Uterus (tissue), 4 donors: ENCODE data around the gene KRT37. TPM values are rescaled to one million over a fixed set of nuclear protein-coding genes. Genes with fewer than 3 reads are reported as not detected.

Experiments
- DNase-seq, 2 donors: peaks; one replicate each; pipeline ENCODE4 v3.0.0-alpha.2; 2019 to 2020
- H3K27ac ChIP-seq, 2 donors: fragments of 200-600 bp; sonication (generic); 1 replicate in 1 of 2; 2 replicates in 1 of 2; pipeline ENCODE4 v1.5.1; 2016 to 2018
- H3K27me3 ChIP-seq, 2 donors: fragments of 200-600 bp; sonication (generic); one replicate each; pipeline ENCODE4 v1.5.1; 2018 to 2019; ENCODE audit warnings: control low read depth in 1 of 2
- H3K36me3 ChIP-seq, 2 donors: fragments of 200-600 bp; sonication (generic); one replicate each; pipeline ENCODE4 v1.5.1; 2019; ENCODE audit warnings: control low read depth in 1 of 2
- H3K4me1 ChIP-seq, 2 donors: fragments of 200-600 bp; sonication (generic); one replicate each; pipeline ENCODE4 v1.5.1; 2018 to 2019; ENCODE audit warnings: control low read depth in 1 of 2
- H3K4me3 ChIP-seq, 2 donors: fragments of 200-600 bp; sonication (generic); 1 replicate in 1 of 2; 2 replicates in 1 of 2; pipeline ENCODE4 v1.5.1; 2018 to 2019; ENCODE audit warnings: mild to moderate bottlenecking in 1 of 2
- H3K9me3 ChIP-seq, 2 donors: fragments of 200-600 bp; sonication (generic); one replicate each; pipeline ENCODE4 v1.5.1; 2019; ENCODE audit warnings: control low read depth in 1 of 2
- CTCF ChIP-seq, 4 experiments: fragments of 200-600 bp in 2 of 4; fragments of 450-650 bp in 2 of 4; sonication (generic) in 2 of 4; IDR thresholded peaks; one replicate each; pipeline ENCODE4 v1.5.1; 2016 to 2019; ENCODE audit warnings: antibody characterized with exemption in 4 of 4, mild to moderate bottlenecking in 2 of 4, moderate library complexity in 1 of 4
- POLR2A ChIP-seq, 2 donors: fragments of 450-650 bp; IDR thresholded peaks; one replicate each; pipeline ENCODE4 v1.6.1; 2016; ENCODE audit warnings: antibody characterized with exemption in 2 of 2, mild to moderate bottlenecking in 1 of 2, moderate library complexity in 1 of 2
- intact Hi-C: fragments of 100-400 bp; cut with DNase I; formaldehyde crosslinking; loops from one replicate; pipeline ENCODE4 v1.15.1; 2023; ENCODE audit warnings: low total_unique reads
- total RNA-seq, 4 donors: library from RNA; depleted of rRNA in 3 of 4; stranded (reverse); fragments of >200 nt in 3 of 4; gene quantifications; one replicate each; pipeline versions ENCODE4 v1.1.0 to v1.2.4, GENCODE V29; 2014 to 2023
- donor health status: DM: yes; HTN: yes; CAD: no.

Gene KRT37
- total RNA-seq, 4 donors from 2014 or later = not detected

GRCh38 chr17:41421116-41421515, 3.3 kb downstream of the KRT37 start:
- Histone ChIP-seq H3K4me3 (no peak overlapping the region), H3K9me3 (no peaks in the 10 kb centered on the region), H3K4me1 (peaks cover 5 to 12% of the 10 kb centered on the region in 2 donors), H3K27ac (peak overlapping the region; percentile 13 to 49), H3K36me3 (no peaks in the 10 kb centered on the region), H3K27me3 (no peaks in the 10 kb centered on the region)
- TF ChIP-seq POLR2A (IDR thresholded peaks at IDR 0.05) (no peak), CTCF (IDR thresholded peaks at IDR 0.05) (no peak)
- DNase-seq = peak; percentile 51 to 61
- intact Hi-C loops = no loop called here

GRCh38 chr17:41420134-41420533, 4.3 kb downstream of the KRT37 start:
- TF ChIP-seq CTCF (IDR thresholded peaks at IDR 0.05) = no peak
- no peak for TF ChIP-seq POLR2A (IDR thresholded peaks at IDR 0.05)
- no peak overlapping the region for H3K4me3 ChIP-seq
- no peak for DNase-seq
- H3K36me3 ChIP-seq = no peaks in the 10 kb centered on the region
- H3K27me3 ChIP-seq = no peaks in the 10 kb centered on the region
- peak overlapping the region in 1 of 2 donors; percentile 6 for H3K27ac ChIP-seq
- peaks cover 5 to 12% of the 10 kb centered on the region in 2 donors for H3K4me1 ChIP-seq
- intact Hi-C loops = no loop called here
- no peaks in the 10 kb centered on the region for H3K9me3 ChIP-seq

GRCh38 chr17:41419716-41420115, 4.7 kb downstream of the KRT37 start:
- intact Hi-C loops = no loop called here

GRCh38 chr17:41418116-41418860, 6.1 kb downstream of the KRT37 start:
- Histone ChIP-seq H3K36me3 (no peaks in the 10 kb centered on the region), H3K4me3 (no peak overlapping the region), H3K27ac (peak overlapping the region in 1 of 2 donors; percentile 69), H3K4me1 (peaks cover 5 to 12% of the 10 kb centered on the region in 2 donors), H3K27me3 (no peaks in the 10 kb centered on the region), H3K9me3 (no peaks in the 10 kb centered on the region)
- TF ChIP-seq CTCF (IDR thresholded peaks at IDR 0.05) = no peak
- TF ChIP-seq POLR2A (IDR thresholded peaks at IDR 0.05) = no peak
- intact Hi-C loops = no loop called here
- no peak for DNase-seq

More at GRCh38 chr17:41419716-41420115, 4.7 kb downstream of the KRT37 start:
- H3K9me3 ChIP-seq = no peaks in the 10 kb centered on the region
- H3K36me3 ChIP-seq = no peaks in the 10 kb centered on the region
- no peak for DNase-seq
- peak overlapping the region in 1 of 2 donors; percentile 6 for H3K27ac ChIP-seq
- peaks cover 5 to 12% of the 10 kb centered on the region in 2 donors for H3K4me1 ChIP-seq
- no peak overlapping the region for H3K4me3 ChIP-seq
- no peaks in the 10 kb centered on the region for H3K27me3 ChIP-seq
- TF ChIP-seq POLR2A (IDR thresholded peaks at IDR 0.05) (no peak), CTCF (IDR thresholded peaks at IDR 0.05) (no peak)

- intact Hi-C loops = no loop called here
- TF ChIP-seq POLR2A (IDR thresholded peaks at IDR 0.05) = no peak
- no peak for TF ChIP-seq CTCF (IDR thresholded peaks at IDR 0.05)
- Histone ChIP-seq H3K27ac (peak overlapping the region in 1 of 2 donors; percentile 69), H3K4me3 (no peak overlapping the region), H3K36me3 (no peaks in the 10 kb centered on the region), H3K4me1 (peaks cover 5 to 12% of the 10 kb centered on the region in 2 donors), H3K27me3 (no peaks in the 10 kb centered on the region), H3K9me3 (no peaks in the 10 kb centered on the region)
- DNase-seq = no peak
Measured at GRCh38 chr17:41417576-41418015, 6.8 kb downstream of the KRT37 start.
